ENCODE data around the gene SART1. TPM values are rescaled to one million over a fixed set of nuclear protein-coding genes. Genes with fewer than 3 reads are reported as not detected.

SART1 gene
- total RNA-seq, 1 experiment from 2014 or later, result 74.6 TPM

- CTCF ChIA-PET, result no interaction called here
Observed at GRCh38 chr11:65920372-65920802, 41.1 kb upstream of the SART1 start.

GRCh38 chr11:65921033-65921555 lies 40.4 kb upstream of the SART1 start:
- intact Hi-C loops (cut with micrococcal nuclease; ENCODE audit: unreplicated experiment), result no loop called here
- no peaks in the 10 kb centered on the region for H4K20me1 ChIP-seq (ENCODE audit: insufficient read depth)
- DNase-seq, result no peak
- peaks cover 6% of the 10 kb centered on the region; the same call in 1 of the 2 replicates for H3K36me3 ChIP-seq (ENCODE audit: low read depth)
- H3F3A ChIP-seq (ENCODE audit: insufficient read depth, low read depth), result peaks cover 38% of the 10 kb centered on the region; the same call in 1 of the 2 replicates
- POLR2A ChIA-PET (ENCODE audit: unreplicated experiment), result interaction anchor here (0.7 kb wide), 1 partner anchor 20 kb away, joined by 3 read pairs; no protein-coding TSS in a partner anchor
- peak overlapping the region; percentile 94 for H3K4me2 ChIP-seq
- no TSS peak for BruUV-seq (replicated peaks)
- peaks cover 40% of the 10 kb centered on the region for H3K79me2 ChIP-seq (ENCODE audit: low read depth)
- no peak overlapping the region for H2AFZ ChIP-seq
- no peak overlapping the region for H3K27ac ChIP-seq
- no peaks in the 10 kb centered on the region for H3K9me3 ChIP-seq (ENCODE audit: insufficient read depth, low read depth)
- peaks cover 32% of the 10 kb centered on the region for H3K4me1 ChIP-seq (replicated peaks; ENCODE audit: insufficient read depth)
- no peak for TF ChIP-seq CTCF (conservative IDR thresholded peaks at IDR 0.05)
- no peak for TF ChIP-seq EZH2 (IDR thresholded peaks at IDR 0.05; ENCODE audit: low read depth)
- H3K27me3 ChIP-seq (ENCODE audit: insufficient read depth, low read depth), result no peaks in the 10 kb centered on the region
- no peak overlapping the region for H3K4me3 ChIP-seq
- H3K9me2 ChIP-seq (ENCODE audit: insufficient read depth), result no peaks in the 10 kb centered on the region
- CTCF ChIA-PET, result no interaction called here

More at GRCh38 chr11:65920372-65920802, 41.1 kb upstream of the SART1 start:
- intact Hi-C loops (cut with micrococcal nuclease; ENCODE audit: unreplicated experiment), result no loop called here
- Histone ChIP-seq H3K27ac (no peak overlapping the region), H3K4me1 (replicated peaks; ENCODE audit: insufficient read depth) (peaks cover 38% of the 10 kb centered on the region), H3K4me2 (peak overlapping the region; percentile 94), H3K4me3 (peak overlapping the region; percentile 83), H2AFZ (peak overlapping the region; percentile 80; the same call in 1 of the 2 replicates), H3K9me3 (ENCODE audit: insufficient read depth, low read depth) (no peaks in the 10 kb centered on the region), H3K79me2 (ENCODE audit: low read depth) (peaks cover 42% of the 10 kb centered on the region), H3F3A (ENCODE audit: insufficient read depth, low read depth) (peaks cover 38% of the 10 kb centered on the region; the same call in 1 of the 2 replicates), H3K36me3 (ENCODE audit: low read depth) (peaks cover 6% of the 10 kb centered on the region; the same call in 1 of the 2 replicates), H4K20me1 (ENCODE audit: insufficient read depth) (no peaks in the 10 kb centered on the region), H3K9me2 (ENCODE audit: insufficient read depth) (no peaks in the 10 kb centered on the region), H3K27me3 (ENCODE audit: insufficient read depth, low read depth) (no peaks in the 10 kb centered on the region)
- BruUV-seq (replicated peaks), result no TSS peak
- TF ChIP-seq EZH2 (IDR thresholded peaks at IDR 0.05; ENCODE audit: low read depth) (no peak), CTCF (conservative IDR thresholded peaks at IDR 0.05) (no peak)
- no peak for DNase-seq
- POLR2A ChIA-PET (ENCODE audit: unreplicated experiment), result interaction anchor here (0.7 kb wide), 2 partner anchors 21 to 40 kb away, joined by 3 to 4 read pairs; no protein-coding TSS in a partner anchor

GRCh38 chr11:65921876-65922275 lies 39.7 kb upstream of the SART1 start:
- CTCF ChIA-PET, result interaction anchor here (0.5 kb wide), 1 partner anchor 18 kb away, joined by 9 read pairs; no protein-coding TSS in a partner anchor
- H3K9me2 ChIP-seq (ENCODE audit: insufficient read depth), result no peaks in the 10 kb centered on the region
- intact Hi-C loops (cut with micrococcal nuclease; ENCODE audit: unreplicated experiment), result no loop called here
- POLR2A ChIA-PET (ENCODE audit: unreplicated experiment), result interaction anchor here (0.6 kb wide), 1 partner anchor 50 kb away, joined by 3 read pairs; no protein-coding TSS in a partner anchor
- H3K27me3 ChIP-seq (ENCODE audit: insufficient read depth, low read depth), result no peaks in the 10 kb centered on the region
- no peaks in the 10 kb centered on the region for H3K9me3 ChIP-seq (ENCODE audit: insufficient read depth, low read depth)
- DNase-seq, result no peak
- H2AFZ ChIP-seq, result no peak overlapping the region
- peaks cover 32% of the 10 kb centered on the region for H3K79me2 ChIP-seq (ENCODE audit: low read depth)
- H3K36me3 ChIP-seq (ENCODE audit: low read depth), result peaks cover 6% of the 10 kb centered on the region; the same call in 1 of the 2 replicates
- H4K20me1 ChIP-seq (ENCODE audit: insufficient read depth), result no peaks in the 10 kb centered on the region
- H3K4me1 ChIP-seq (replicated peaks; ENCODE audit: insufficient read depth), result peaks cover 24% of the 10 kb centered on the region
- no peak overlapping the region for H3K4me3 ChIP-seq
- peaks cover 30% of the 10 kb centered on the region; the same call in 1 of the 2 replicates for H3F3A ChIP-seq (ENCODE audit: insufficient read depth, low read depth)
- H3K4me2 ChIP-seq, result no peak overlapping the region
- TF ChIP-seq CTCF (conservative IDR thresholded peaks at IDR 0.05) (no peak), EZH2 (IDR thresholded peaks at IDR 0.05; ENCODE audit: low read depth) (no peak)
- no peak overlapping the region for H3K27ac ChIP-seq
- BruUV-seq (replicated peaks), result no TSS peak

Measured in PC-9 (cell line).